HG03066 (cell line): ENCODE results near the gene DCAF17.
"Not testable (repeated sequence)": the region's sequence is repeated elsewhere in the genome, so short reads cannot be mapped to it uniquely, and the experiment has no call there.

Experiments
- ATAC-seq: cut with Tn5 transposase; IDR thresholded peaks from one replicate; pipeline ENCODE4 v1.9.1; 2021; ENCODE audit warnings: low read depth; ENCODE audit not compliant: unreplicated experiment

DCAF17 gene

DNA sequence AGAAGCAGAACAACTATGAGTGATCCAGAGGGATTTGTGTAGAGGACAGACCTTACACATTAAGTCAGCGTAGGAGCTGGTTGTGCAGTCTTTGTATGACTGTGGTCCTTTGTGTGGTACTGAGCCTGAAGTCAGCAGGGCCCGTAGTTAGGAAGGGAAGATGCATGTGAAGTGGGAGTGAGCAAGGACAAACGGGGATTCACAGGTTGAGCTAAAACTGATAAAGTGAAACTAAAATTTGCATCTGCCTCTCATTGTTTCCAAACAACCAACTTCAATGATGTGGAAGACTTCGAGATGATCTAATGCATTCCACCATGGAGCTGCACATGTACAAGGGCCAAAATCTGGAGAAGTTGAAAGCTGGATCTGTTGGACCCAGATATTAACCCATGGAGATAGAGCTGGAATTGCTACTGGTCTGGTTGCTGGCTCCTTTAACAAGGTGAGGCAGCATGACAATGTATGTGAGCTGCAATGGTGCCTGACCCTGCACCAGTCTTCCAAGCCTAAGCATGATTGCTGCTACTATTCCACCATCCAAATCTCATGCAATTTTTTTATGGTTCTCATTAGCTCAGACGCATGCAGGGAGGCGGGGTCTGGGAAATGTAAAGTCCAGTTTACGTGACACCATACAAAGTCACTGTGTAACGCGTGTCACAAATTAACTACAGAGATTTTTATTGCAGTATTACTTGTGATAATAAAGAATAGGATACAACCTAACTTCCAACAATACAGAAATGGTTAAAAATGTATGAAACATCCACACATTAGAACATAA is 76.1 kb downstream of the DCAF17 start:
- ATAC-seq: no peak

DNA sequence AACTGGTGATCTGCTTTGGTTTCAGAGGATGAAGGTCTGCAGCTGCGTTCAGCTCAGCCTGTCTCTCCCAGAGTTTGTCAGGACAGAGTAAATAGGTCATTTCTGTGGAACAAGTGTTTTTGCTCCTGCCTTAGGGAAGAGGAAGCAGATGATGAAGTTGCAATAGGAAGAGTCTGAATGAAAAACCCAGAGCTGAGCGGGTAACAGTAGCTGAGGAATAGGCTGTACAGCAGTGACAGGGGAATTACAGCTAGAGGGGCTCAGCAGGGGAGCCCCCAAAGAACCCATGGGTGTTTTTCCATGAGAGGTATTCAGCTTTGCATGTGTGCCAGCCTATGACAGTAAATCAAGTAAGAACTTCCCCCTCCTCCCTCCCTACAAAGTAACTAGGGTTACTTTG is 78.0 kb downstream of the DCAF17 start:
- no peak for ATAC-seq

DNA sequence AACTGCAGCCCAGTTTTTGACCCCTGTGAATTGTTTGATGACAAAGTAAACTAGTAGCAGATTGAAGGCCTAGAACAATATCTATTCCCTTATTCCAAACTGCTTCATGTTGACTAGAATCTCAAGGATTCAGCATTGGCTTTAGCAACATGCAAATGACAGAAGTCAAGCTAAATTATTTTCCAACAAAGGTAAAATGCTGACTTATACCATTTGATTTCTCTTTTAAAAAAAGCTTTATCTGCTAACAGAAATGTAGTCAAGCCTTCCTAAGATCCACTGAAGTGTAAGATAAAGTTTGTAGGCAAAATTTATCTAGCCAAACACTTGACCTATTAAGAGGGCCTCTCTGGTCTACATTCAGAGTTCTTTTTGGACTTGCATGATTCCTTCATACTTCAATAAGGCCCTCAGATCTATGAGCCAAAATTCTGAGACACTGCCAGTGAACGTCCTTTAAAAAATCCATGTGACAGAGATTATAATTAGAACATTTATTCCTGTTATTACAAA is 78.7 kb downstream of the DCAF17 start:
- ATAC-seq: no peak

DNA sequence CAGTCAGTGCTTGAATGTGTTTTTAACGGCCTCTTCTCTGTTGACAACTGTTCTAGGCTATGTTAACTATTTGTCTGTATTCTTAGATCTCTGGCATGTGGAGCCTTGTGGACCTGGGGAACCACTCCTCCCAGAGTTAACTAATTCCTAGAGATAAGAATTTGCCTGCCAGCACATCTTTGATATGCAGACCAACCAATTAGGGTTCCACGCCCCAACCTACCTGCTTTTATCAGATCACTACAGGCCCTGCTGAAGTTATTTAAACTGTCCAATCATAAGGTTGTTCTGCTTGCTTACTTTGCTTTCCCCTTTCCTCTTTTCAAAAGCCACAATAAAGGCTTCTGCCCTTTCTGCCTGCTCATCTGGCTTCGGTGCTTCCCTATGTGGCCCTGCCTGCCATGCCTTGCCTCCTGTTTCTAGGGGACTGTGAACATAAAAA is 79.7 kb downstream of the DCAF17 start:
- no peak for ATAC-seq

DNA sequence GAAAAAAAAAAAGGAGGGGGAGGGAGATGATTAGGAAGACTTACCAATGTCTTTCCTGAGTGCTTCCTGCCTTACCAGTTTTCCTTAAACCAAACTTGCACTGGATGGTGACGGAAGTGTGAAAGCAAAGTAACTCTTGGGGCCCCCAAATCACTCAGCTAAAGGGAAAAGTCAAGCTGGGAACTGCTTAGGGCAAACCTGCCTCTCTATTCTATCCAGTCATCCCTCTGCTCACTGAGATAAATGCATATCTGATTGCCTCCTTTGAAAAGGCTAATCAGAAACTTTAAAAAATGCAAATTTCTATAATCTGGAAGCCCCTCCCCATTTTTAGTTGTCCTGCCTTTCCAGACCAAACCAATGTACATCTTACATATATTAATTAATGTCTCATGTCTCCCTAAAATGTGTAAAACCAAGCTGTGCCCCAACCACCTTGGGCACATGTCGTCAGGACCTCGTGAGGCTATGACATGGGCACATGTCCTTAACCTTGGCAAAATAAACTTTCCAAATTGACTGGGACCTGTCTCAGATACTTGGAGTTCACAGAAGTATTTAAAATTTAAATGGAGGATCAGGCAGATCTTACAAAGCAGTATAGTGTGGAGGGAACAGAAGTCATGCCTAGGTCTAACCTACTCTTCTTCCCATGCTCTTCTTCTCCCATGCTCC is 81.0 kb downstream of the DCAF17 start:
- ATAC-seq: no peak

DNA sequence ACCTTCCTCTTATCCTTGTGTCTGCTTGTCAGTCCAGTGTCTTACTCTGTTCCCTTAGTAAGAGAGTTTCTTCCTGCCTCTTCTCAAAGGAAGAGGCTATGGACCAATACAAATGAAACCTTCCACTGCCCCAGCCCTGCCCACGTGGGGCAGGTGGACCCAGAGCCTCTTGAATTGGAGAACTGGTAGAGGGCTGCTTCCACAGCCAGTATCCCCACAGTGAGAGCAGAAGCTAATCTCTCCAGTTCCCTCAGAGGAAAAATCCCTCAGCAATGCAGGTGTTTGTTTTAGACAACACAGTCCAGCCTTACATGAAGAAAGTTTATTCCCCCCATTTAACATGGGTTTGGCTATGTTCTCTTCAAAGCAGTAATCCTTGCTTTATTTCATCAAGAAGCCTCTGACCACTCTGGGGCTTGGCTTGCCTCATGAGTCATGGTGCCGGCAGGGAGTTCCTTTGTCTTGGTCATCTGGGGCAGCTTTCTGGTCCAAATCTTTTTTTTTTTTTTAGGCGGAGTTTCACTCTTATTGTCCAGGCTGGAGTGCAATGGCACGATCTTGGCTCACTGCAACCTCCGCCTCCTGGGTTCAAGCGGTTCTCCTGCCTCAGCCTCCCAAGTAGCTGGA is 81.8 kb downstream of the DCAF17 start:
- ATAC-seq: no peak

DNA sequence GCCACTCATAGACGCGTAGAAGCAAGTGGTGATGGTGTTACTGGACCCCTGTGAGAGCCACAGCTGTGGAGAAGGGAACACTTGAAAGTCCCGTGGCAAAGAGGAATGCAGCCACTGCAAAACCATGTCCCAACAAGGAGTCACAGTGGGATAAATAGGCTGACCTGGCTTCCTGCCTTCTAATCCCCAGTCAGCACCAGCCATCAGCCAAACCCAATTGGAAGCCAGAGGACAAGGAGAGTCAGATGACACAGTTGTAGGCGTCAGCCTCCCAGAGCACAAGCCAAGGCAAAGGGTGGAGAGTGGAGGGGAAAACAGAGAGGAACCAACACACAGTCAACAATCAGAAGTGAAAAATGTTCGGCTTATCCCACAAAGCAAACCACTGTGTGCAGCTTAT is 82.8 kb downstream of the DCAF17 start:
- no peak for ATAC-seq

DNA sequence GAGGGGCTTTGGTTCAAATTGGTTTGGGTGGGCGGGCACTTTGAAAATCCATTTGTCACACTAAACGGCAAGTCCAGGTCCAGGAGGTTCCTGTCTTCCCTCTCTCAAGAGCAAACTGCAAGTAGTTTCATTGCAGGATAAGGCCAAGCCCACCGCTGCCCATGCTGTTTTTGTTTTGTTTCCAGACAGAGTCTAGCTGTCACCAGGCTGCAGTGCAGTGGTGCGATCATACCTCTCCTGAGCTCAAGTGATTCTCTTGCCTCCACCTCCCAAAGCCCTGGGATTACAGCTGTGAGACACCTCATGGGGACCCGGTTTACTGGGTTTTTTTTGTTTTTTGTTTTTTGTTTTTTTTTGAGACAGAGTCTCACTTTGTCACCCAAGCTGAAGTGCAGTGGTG is 86.4 kb downstream of the DCAF17 start:
- no peak for ATAC-seq

DNA sequence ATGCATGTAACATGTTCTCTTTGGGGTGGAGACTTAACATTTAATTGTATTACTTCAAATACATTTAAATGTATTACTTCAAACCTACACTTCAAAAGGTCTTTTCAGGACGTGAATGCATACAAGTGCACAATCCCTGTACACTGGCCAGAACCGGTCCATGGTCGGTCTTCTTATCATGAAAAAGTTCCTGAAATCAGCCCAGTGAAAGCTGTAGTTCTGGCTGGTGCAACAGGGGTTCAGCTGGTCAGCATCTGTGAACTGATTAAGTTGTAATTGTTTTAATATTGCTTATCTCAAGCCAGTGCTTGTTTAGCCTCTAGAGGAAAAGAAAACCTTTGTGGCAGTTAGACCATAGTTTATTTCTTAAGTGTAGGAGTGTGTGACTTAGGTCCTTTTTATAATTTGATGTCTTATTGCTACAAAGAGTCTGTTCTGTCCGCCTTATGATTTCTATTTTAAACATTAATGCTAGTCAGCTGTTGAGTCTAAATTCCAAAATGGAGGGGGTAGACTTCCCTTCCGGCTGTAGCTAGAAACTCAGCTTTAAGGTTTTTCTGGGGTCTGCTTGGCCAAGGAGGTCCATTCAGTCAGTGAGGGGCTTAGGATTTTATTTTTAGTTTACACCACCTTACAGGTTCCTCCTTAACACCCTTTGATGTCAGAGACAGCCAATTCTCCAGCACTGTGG is 87.5 kb downstream of the DCAF17 start:
- ATAC-seq: no peak

DNA sequence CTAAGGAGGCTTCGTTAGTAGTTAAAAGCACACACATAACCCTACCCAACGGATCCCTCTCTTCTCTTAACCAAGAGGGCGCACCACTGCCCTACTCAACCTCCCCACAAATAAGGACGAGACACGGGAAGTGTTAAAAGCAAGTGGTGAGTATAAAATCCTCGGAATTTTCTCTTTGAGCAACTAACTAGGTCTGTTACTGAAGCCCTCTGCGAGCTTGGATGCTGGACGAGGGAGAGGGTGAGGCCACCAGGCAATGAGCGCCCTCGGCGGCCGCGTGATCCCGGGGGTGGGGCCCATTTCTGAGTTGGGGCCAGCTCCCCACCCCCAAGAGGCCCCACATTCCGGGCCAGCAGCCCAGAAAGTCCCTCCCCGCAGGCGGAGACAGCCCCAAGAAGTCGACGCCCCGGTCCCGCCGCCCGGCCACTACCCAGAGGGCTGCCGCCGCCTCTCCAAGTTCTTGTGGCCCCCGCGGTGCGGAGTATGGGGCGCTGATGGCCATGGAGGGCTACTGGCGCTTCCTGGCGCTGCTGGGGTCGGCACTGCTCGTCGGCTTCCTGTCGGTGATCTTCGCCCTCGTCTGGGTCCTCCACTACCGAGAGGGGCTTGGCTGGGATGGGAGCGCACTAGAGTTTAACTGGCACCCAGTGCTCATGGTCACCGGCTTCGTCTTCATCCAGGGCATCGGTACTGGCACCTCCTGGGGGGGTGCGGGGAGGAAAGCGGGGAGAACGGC is 88.2 kb downstream of the DCAF17 start, which contains the start of gene CYBRD1:
CYBRD1 (plus strand) TSS at position 423 of the 736 bp plus-strand sequence; CDS start at position 495, 72 bp downstream.
- peak; percentile 56 for ATAC-seq

DNA sequence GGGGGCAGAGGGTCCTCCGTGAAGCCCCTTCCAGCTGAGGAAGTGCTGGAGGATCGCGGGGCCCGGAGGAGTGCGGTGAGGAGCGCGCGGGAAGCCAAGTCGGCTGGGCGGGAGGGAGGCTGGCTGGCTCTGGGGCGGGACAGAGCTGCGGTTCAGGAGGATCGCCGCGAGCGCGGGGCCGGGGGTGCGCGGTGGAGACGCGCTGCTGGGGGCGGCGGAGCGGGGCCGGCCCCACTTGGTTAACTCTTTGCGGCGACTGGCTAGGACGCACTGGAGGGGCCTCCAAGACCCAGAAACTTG is 88.7 kb downstream of the DCAF17 start:
- peak; percentile 28 for ATAC-seq

DNA sequence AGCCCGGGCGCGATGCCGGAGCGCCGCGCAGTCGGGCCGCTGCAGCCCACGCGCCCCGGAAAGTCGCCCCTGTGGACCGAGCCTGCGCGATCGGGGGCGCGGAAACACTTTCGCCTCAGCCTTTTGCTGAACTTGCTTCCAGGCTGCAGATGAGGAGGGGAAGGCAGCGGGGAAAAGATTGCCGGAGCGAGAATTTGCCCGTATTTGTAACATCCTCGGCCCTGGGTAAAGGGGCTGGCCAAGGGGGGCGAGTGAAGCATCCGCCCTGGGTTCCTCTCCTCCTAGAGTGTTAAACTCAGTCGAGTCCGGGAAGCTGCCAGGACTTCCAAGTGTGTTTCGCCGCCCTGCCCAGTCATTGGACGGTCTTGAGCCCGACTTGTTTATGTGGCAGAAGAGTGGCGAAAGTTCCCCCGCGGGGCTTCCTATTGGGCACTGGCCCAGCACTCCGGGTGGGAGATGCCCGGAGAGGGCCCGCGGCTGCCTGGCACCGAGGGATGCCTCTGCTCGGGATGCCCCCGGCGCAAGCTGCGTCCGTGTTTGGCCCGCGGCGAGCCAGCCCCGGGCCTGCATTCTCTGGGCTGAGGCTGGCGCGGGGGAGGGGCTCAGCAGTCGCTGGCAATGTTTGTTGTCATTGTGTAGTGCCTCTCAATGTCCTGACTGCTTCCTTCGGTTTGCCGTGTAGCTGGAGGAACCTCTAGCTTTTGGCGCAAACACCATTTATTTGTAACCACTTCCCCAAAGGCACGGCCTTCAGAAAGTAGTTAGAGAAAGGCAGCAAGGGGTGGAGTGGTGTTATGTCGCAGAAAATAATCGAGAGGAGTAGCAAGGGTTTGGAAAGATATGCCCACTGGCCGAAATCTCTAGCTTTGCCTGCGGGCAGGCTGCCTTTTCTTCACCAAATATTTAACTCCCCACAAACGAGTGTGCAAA is 89.3 kb downstream of the DCAF17 start:
- ATAC-seq: peak; percentile 36

DNA sequence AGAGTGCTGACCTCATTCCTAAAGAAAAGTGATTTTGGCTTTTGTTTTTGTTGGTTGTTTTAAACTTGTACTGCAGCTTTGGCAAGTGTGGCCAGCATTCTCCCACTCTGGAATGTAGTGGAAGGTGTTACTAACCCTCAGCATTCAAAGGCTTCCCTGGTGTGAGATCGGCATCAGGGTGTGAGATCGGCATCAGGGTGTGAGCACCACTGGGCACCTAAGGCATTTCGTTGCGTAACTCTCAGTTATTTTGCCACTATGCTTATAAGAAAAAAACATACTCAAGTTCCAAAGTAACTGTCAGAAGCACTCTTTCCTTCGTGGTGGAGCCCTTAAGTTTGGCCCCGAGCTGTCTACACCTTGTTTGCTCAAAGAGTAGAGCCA is 90.0 kb downstream of the DCAF17 start:
- ATAC-seq: no peak

DNA sequence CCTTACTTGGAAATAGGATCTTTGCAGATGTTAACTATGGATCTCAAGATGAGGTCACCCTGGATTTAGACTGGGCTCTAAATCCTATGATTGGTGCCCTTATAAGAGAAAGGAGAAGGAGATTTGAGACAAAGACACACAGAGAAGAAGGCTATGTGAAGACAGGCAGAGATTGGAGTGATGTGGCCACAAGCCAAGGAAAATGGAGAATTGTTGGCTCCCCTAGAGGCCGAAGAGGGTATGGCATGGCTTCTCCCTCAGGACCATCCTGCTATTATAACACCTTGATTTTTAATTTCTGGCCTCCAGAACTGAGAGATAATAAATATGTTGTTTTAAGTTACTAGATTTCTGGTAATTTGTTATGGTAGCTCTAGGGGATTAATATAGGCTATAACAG is 95.9 kb downstream of the DCAF17 start:
- ATAC-seq: no peak

DNA sequence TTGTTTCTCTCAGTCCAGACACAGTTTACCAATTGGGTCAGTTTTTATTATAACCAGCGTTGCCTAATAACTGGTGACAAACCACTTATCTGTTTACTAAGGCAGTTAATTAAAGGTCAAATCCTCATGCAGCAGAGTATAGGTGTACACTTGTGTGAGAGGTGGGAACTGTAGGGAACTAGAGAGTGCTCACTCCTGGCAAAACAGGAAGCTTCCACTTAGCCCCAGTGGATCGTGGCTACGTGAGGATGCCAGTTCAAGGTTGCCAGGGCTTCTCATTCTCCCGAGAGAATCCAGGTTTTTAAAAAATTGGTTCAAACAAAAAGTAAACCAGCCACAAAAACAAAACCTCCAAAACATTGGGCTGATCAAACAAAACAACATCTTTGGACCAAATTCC is 96.4 kb downstream of the DCAF17 start:
- ATAC-seq: no peak

DNA sequence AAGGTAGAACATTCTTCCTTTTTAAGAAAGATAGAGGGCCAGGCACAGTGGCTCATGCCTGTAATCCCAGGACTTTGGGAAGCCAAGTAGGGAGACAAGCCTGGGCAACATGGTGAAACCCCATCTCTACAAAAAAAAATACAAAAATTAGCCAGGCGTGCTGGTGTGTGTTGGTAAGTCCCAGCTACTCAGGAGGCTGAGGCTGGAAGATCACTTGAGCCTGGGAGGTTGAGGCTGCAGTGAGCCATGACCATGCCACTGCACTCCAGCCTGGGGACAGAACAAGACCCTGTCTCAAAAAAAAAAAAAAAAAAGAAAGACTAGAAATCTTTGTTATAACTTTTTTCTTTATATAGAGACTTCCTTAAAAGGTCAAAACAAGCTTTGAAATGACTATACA is 96.8 kb downstream of the DCAF17 start:
- ATAC-seq: not testable (repeated sequence)

DNA sequence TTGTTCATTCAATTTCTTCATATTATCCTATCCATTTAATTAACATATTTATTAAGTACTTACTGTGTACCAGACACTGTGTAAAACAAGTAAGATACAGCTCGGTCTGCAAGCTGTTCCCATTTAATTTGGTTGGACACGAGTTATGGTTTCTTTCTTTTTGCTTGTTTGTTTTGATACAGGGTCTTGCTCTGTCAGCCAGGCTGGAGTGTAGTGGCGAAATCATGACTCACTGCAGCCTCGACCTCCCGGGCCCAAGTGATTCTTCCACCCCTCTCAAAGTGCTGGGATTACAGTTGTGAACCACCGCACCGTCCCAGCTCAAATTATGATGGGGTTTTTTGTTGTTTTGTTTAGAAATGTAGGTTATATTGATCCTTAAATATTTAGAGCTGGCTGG is 97.3 kb downstream of the DCAF17 start:
- no peak for ATAC-seq

DNA sequence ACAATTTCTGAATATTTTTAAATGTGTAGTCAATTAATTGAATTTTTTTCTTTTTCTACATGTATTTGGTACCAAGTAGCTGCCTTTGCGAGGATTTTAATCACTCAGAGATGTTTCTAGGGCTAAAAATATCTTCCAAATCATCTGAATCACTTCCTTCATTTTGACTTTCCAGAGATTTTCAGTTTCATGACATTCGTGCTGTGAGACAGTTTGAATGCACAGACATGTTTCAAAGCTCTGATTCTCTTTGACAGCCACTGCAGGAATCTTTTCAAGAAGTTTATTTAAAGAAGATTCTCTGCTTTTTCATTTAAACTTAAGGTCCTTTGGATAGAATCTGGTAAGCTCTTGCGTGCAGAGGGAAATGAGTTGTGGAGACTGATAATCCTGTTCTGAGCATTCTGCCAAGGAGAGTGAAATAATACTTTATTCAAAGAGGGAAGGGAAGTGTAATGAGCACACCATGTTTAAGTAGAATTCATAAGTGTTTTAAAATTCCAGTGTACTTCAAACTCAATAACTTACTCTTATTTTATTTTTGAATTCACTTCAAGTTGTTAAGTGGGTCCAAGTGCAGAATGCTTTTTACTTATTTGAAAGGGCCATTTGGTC is 97.9 kb downstream of the DCAF17 start:
- no peak for ATAC-seq

DNA sequence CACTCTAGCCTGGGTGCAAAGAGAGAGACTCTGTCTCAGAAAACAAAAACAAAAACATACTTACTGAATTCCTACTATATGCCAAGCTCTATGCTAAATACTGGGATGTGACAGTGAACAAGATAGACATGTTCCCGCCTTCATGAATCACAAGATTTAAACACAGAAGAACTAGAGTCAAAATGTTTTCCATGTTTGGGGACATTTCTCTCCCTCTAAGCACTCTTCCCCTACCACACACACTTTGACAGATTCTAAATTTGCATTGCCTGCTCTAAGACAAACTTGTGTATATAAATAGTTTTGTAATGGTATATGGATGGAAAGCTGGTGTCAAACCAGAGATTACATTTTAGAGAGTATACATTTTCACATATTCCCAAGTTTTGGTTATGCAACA is 99.3 kb downstream of the DCAF17 start:
- ATAC-seq: no peak
